Type B pancreatic cell (in vitro differentiated cells): ENCODE data around the gene POLR1D. TPM values are rescaled to one million over a fixed set of nuclear protein-coding genes. Genes with fewer than 3 reads are reported as not detected.
A peak's percentile ranks its signal among the peaks of the same experiment; 100 is the strongest.

Experiments used
- DNase-seq: peaks from one replicate; pipeline ENCODE4 v3.0.0; 2021; ENCODE audit warnings: mixed read lengths; ENCODE audit not compliant: unreplicated experiment; ENCODE audit errors: extremely low spot score
- H3K27ac Mint-ChIP-seq: 2 replicates; pipeline ENCODE4 v1.8.0; 2021; ENCODE audit warnings: mild to moderate bottlenecking, mixed read lengths
- H3K27me3 Mint-ChIP-seq: 2 replicates; pipeline ENCODE4 v1.8.0; 2021; ENCODE audit warnings: mixed read lengths
- H3K36me3 Mint-ChIP-seq: 2 replicates; pipeline ENCODE4 v1.8.0; 2021; ENCODE audit warnings: mixed read lengths
- H3K4me1 Mint-ChIP-seq: one replicate; pipeline ENCODE4 v1.8.0; 2021; ENCODE audit warnings: mixed read lengths; ENCODE audit not compliant: unreplicated experiment
- H3K4me3 Mint-ChIP-seq: 2 replicates; pipeline ENCODE4 v1.8.0; 2021; ENCODE audit warnings: mild to moderate bottlenecking, mixed read lengths
- H3K9me3 Mint-ChIP-seq: 2 replicates; pipeline ENCODE4 v1.8.0; 2021; ENCODE audit warnings: mixed read lengths
- total RNA-seq: library from RNA; stranded (reverse); gene quantifications from 2 replicates; pipeline ENCODE4 v1.2.1, GENCODE V29; 2021; ENCODE audit warnings: low replicate concordance
- TF ChIP-seq, protein P1 (sequence below): fragments of 200-600 bp; sonication (generic); conservative IDR thresholded peaks from 2 replicates; pipeline ENCODE4 v1.5.0; 2021; ENCODE audit warnings: antibody characterized with exemption, mild to moderate bottlenecking

The POLR1D gene
- total RNA-seq, 1 donor from 2014 or later, result 118 TPM

DNA sequence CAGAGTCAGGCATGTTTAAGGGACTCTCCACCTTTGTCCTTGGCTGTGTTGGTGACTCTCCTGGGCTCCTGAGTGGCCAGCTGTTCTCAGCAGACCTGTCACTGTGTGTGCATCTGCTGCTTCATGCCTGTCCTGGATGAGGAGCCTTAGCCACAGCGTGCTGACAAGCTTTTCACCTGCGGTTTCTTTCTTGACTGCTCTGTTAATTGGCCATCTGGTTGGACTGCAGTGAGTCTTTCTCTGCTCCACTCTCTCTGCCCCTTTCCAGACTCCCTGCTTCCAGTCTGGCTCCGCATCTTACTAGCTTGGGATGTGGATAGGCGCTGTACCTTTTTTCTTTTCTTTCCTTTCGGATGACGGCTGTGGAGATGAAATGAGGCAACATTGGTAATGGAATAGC lies 38.8 kb downstream of the POLR1D start:
- TF ChIP-seq, protein P1, sequence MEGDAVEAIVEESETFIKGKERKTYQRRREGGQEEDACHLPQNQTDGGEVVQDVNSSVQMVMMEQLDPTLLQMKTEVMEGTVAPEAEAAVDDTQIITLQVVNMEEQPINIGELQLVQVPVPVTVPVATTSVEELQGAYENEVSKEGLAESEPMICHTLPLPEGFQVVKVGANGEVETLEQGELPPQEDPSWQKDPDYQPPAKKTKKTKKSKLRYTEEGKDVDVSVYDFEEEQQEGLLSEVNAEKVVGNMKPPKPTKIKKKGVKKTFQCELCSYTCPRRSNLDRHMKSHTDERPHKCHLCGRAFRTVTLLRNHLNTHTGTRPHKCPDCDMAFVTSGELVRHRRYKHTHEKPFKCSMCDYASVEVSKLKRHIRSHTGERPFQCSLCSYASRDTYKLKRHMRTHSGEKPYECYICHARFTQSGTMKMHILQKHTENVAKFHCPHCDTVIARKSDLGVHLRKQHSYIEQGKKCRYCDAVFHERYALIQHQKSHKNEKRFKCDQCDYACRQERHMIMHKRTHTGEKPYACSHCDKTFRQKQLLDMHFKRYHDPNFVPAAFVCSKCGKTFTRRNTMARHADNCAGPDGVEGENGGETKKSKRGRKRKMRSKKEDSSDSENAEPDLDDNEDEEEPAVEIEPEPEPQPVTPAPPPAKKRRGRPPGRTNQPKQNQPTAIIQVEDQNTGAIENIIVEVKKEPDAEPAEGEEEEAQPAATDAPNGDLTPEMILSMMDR, result no peak
- Mint-ChIP-seq H3K9me3 (no peaks in the 10 kb centered on the region), H3K27ac (no peak overlapping the region), H3K4me1 (no peaks in the 10 kb centered on the region), H3K4me3 (no peak overlapping the region), H3K36me3 (peaks cover 13% of the 10 kb centered on the region), H3K27me3 (no peaks in the 10 kb centered on the region)
- DNase-seq, result no peak

DNA sequence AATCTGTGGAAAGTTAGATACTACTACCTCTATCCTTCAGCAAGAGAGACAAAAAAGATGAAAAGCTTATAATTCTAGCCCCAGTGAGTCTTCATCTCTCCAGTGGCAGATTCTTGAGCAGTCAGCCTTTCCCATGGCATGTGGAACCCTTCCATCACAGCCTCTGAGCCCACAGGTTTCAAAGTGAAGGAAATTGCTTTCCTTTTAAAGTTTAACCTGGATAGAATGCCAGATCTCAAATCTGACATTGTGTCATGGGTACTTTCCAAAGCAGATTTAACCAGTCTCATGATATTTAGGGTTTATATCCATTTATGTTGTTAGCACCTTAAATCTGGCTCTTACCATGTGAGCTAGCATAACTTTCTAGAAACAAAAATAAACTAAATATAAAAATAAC lies 39.3 kb downstream of the POLR1D start:
- H3K4me1 Mint-ChIP-seq, result no peaks in the 10 kb centered on the region

DNA sequence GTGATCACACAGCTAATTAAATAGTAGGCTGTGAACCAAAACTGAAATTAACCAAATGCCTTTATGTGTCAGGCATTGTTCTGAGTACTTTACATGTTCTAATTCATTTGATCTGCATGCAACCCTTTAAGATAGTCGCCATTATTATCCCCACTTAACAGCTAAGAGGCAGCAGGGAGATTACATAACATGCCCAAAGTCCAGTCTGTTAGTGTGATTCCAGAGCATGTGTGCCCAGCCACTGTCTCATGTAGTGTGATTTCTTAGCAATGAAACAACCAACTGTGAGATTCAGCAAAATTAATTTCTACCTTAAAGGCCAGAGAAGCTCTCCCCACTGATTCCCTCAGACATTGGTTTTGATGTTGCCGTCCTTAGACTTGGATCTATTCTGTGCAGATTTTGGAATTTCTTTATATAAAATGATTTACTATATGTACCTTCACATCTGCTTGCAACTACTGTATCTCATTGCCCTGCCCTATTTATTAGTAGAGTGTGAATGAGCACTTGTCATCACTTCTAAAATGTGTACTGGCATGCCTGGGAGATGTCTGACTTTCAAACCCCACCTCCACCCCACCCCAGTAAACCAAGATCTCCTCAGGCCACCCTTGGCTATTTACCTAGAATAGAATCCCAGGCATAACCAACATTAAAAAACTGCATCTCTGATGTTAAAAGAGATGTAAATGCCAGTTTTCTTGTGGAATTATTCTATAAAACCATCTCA lies 41.2 kb downstream of the POLR1D start:
- Mint-ChIP-seq H3K4me3 (no peak overlapping the region), H3K27me3 (no peaks in the 10 kb centered on the region), H3K4me1 (no peaks in the 10 kb centered on the region), H3K36me3 (peaks cover 16% of the 10 kb centered on the region), H3K27ac (no peak overlapping the region), H3K9me3 (no peaks in the 10 kb centered on the region)
- TF ChIP-seq, protein P1, result no peak
- DNase-seq, result no peak

More for the DNA sequence above, 39.3 kb downstream of the POLR1D start:
- Mint-ChIP-seq H3K27me3 (no peaks in the 10 kb centered on the region), H3K4me3 (no peak overlapping the region), H3K27ac (no peak overlapping the region), H3K9me3 (no peaks in the 10 kb centered on the region), H3K36me3 (peaks cover 11% of the 10 kb centered on the region)
- TF ChIP-seq, protein P1, result no peak
- no peak for DNase-seq

DNA sequence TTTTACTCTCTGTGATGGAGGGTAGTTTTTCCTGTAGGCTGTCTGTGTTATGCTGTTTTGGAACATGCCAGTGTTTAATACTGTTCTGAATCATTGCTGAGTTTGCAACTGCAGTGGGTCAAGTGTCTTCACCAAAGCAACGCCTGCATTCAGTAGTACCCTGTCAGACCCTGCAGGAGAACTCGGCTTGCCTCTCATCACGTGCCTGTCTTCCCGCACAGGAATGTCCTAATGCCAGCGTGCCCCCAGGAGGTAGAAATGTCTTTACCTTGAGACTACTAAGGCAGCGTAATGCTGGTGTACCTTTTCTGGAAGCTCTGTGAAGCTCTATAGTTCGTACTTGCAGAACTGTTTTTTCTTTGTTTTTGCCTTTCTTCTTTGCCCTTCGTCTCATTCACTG lies 42.3 kb downstream of the POLR1D start:
- H3K27ac Mint-ChIP-seq, result no peak overlapping the region
- H3K36me3 Mint-ChIP-seq, result peaks cover 16% of the 10 kb centered on the region
- TF ChIP-seq, protein P1, result no peak
- H3K9me3 Mint-ChIP-seq, result no peaks in the 10 kb centered on the region
- no peak for DNase-seq
- no peaks in the 10 kb centered on the region for H3K27me3 Mint-ChIP-seq
- no peak overlapping the region for H3K4me3 Mint-ChIP-seq
- H3K4me1 Mint-ChIP-seq, result no peaks in the 10 kb centered on the region

DNA sequence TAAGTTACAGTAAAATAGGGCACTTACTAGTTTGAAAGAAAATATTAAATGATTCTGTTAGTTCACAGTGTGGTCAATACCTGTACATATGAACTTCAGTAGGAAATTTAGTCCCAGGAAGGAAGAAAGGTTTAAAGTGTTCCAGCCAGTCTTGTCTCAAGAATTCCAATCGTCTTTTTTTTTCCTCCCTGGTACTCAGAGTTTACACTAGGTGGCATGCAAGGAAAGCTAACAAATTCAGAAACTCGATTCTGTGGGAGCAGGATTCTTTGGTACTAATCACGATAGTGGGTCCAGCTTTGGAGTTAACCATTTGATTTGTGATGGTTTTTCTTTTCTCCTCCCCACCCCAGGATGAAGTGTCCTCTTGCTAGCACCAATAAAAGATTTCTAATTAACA lies 43.6 kb downstream of the POLR1D start:
- no peak for DNase-seq
- Mint-ChIP-seq H3K9me3 (no peaks in the 10 kb centered on the region), H3K36me3 (peaks cover 16% of the 10 kb centered on the region), H3K27ac (no peak overlapping the region), H3K4me3 (no peak overlapping the region), H3K4me1 (no peaks in the 10 kb centered on the region), H3K27me3 (no peaks in the 10 kb centered on the region)
- TF ChIP-seq, protein P1, result peak; percentile 53
